ENCODE results near the gene FAM89B. TPM values are rescaled to one million over a fixed set of nuclear protein-coding genes. Genes with fewer than 3 reads are reported as not detected.

The FAM89B gene
- total RNA-seq, 2 experiments from 2014 or later = 23.3 to 27.3 TPM

DNA sequence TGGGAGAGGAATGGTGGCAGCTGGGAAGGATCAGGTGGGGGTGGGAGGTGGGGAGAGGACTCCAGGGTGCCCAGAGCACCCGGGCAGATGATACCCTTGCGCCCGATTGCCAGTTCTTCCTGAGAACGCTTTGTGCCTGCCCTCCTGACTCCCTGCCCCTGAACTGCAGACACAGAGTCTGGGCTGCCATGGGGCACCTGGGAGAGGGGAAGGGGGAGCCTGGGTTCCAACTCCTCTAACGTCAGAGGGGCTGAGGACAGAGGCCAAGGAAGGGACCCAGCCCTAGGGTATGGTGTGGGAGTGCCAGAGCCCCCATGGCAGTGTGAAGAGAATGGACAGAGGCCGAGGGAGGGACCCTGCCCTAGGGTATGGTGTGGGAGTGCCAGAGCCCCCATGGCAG lies 24.2 kb downstream of the FAM89B start:
- POLR2A ChIA-PET = interaction anchor here (1.1 kb wide), 1 partner anchor 56 kb away, joined by 3 read pairs; no protein-coding TSS in a partner anchor
- intact Hi-C loops (cut with DNase I, micrococcal nuclease) = no loop called here
- TF ChIP-seq, protein P1, sequence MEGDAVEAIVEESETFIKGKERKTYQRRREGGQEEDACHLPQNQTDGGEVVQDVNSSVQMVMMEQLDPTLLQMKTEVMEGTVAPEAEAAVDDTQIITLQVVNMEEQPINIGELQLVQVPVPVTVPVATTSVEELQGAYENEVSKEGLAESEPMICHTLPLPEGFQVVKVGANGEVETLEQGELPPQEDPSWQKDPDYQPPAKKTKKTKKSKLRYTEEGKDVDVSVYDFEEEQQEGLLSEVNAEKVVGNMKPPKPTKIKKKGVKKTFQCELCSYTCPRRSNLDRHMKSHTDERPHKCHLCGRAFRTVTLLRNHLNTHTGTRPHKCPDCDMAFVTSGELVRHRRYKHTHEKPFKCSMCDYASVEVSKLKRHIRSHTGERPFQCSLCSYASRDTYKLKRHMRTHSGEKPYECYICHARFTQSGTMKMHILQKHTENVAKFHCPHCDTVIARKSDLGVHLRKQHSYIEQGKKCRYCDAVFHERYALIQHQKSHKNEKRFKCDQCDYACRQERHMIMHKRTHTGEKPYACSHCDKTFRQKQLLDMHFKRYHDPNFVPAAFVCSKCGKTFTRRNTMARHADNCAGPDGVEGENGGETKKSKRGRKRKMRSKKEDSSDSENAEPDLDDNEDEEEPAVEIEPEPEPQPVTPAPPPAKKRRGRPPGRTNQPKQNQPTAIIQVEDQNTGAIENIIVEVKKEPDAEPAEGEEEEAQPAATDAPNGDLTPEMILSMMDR (IDR thresholded peaks at IDR 0.05) = no peak
- no peaks in the 10 kb centered on the region for H3K9me3 Mint-ChIP-seq
- no peak overlapping the region for H3K4me3 Mint-ChIP-seq
- Histone ChIP-seq H3K27me3 (ENCODE audit: control insufficient read depth in 1 of 2, insufficient read depth in 2 of 2, low read length in 2 of 2) (no peaks in the 10 kb centered on the region), H3K4me1 (ENCODE audit: insufficient read depth, low read length) (peaks cover 23% of the 10 kb centered on the region), H3K27ac (ENCODE audit: low read depth in 1 of 2, low read length in 2 of 2) (no peak overlapping the region), H3K9me3 (ENCODE audit: control insufficient read depth in 1 of 2, insufficient read depth in 1 of 2, low read length in 2 of 2) (no peaks in the 10 kb centered on the region), H3K4me3 (ENCODE audit: low read length) (no peak overlapping the region), H3K36me3 (ENCODE audit: insufficient read depth, low read length) (peaks cover 43% of the 10 kb centered on the region)
- CTCF ChIA-PET = no interaction called here
- H3K36me3 Mint-ChIP-seq (ENCODE audit: low read depth) = peaks cover 45% of the 10 kb centered on the region
- no peaks in the 10 kb centered on the region for H3K27me3 Mint-ChIP-seq
- DNase-seq = no peak
- ATAC-seq (ENCODE audit: poor library complexity) = no peak
- no peak overlapping the region for H3K27ac Mint-ChIP-seq
- H3K4me1 Mint-ChIP-seq (ENCODE audit: low read depth) = peaks cover 15% of the 10 kb centered on the region

DNA sequence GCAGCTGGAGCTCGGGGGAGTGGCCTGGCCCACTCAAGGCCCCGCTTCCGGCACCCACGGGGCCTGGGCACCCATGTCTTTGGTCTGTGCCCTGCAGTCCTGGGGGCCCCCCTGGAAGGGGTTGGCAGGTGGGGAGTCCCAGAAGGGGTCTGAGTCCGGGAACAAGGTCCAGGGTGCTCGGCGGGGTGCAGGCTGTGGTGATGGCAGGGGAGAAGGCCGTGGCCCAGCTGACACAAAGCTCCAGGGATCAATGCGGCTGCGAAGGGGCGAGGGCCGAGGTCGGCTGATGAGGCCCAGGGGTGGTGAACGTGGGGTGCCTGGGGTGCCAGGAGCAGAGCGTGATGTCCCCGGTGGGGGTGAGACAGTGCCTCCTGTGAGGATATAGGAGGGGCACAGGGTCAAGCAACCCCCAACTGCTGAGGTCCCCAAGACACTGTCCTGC lies 25.9 kb downstream of the FAM89B start:
- intact Hi-C loops (cut with DNase I, micrococcal nuclease) = no loop called here
- TF ChIP-seq, protein P1 (IDR thresholded peaks at IDR 0.05) = no peak
- Histone ChIP-seq H3K36me3 (ENCODE audit: insufficient read depth, low read length) (peaks cover 35% of the 10 kb centered on the region), H3K9me3 (ENCODE audit: control insufficient read depth in 1 of 2, insufficient read depth in 1 of 2, low read length in 2 of 2) (no peaks in the 10 kb centered on the region), H3K27me3 (ENCODE audit: control insufficient read depth in 1 of 2, insufficient read depth in 2 of 2, low read length in 2 of 2) (no peaks in the 10 kb centered on the region), H3K27ac (ENCODE audit: low read depth in 1 of 2, low read length in 2 of 2) (no peak overlapping the region), H3K4me1 (ENCODE audit: insufficient read depth, low read length) (peaks cover 23% of the 10 kb centered on the region), H3K4me3 (ENCODE audit: low read length) (no peak overlapping the region)
- ChIA-PET POLR2A (no interaction called here), CTCF (no interaction called here)
- no peak for ATAC-seq (ENCODE audit: poor library complexity)
- Mint-ChIP-seq H3K27ac (no peak overlapping the region), H3K36me3 (ENCODE audit: low read depth) (peaks cover 44% of the 10 kb centered on the region), H3K4me3 (no peak overlapping the region), H3K27me3 (no peaks in the 10 kb centered on the region), H3K4me1 (ENCODE audit: low read depth) (peaks cover 15% of the 10 kb centered on the region), H3K9me3 (no peaks in the 10 kb centered on the region)
- no peak for DNase-seq

DNA sequence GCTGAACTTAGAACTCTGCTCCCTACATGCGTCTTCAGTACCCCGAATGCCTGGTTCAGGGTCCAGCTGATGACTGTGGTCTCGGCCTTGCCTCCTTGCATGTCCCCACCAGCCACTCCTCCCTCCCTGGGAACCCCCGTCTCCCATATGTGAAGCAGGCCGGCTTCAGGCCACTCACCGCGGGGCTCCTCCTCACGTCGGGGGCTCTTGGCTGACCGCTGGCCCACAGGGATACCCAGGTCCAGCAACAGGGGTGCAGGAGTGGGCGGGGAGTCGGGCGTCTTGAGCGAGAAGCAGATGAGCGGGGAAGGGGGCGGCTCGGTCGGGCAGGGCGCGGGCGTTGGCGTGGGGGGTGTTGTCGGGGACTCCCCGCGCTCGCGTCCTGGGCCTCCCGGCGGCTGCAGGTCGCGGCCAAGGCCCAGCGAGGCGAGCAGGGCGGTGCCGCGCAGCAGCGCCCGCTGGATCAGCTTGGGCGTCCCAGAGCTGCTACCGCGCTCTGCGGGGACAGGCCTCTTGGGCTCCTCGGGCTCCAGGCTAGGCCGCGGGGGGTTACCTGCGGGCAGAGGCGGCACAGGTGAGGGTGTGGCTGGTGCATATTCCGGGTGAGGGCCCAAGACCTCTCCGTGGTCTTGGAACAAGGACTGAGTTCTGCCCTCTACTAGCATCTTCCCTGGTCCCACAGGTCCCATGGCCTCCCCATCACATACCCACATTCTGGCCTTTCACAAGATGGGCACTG lies 27.0 kb downstream of the FAM89B start:
- POLR2A ChIA-PET = no interaction called here
- peaks cover 16% of the 10 kb centered on the region for H3K4me1 ChIP-seq (ENCODE audit: insufficient read depth, low read length)
- H3K36me3 Mint-ChIP-seq (ENCODE audit: low read depth) = peaks cover 48% of the 10 kb centered on the region
- H3K27me3 Mint-ChIP-seq = no peaks in the 10 kb centered on the region
- CTCF ChIA-PET = no interaction called here
- DNase-seq (no peak), ATAC-seq (ENCODE audit: poor library complexity) (no peak)
- TF ChIP-seq, protein P1 (IDR thresholded peaks at IDR 0.05) = no peak
- no peak overlapping the region for H3K4me3 Mint-ChIP-seq
- no peaks in the 10 kb centered on the region for H3K27me3 ChIP-seq (ENCODE audit: control insufficient read depth in 1 of 2, insufficient read depth in 2 of 2, low read length in 2 of 2)
- peaks cover 43% of the 10 kb centered on the region for H3K36me3 ChIP-seq (ENCODE audit: insufficient read depth, low read length)
- intact Hi-C loops (cut with DNase I, micrococcal nuclease) = no loop called here
- no peaks in the 10 kb centered on the region for H3K9me3 ChIP-seq (ENCODE audit: control insufficient read depth in 1 of 2, insufficient read depth in 1 of 2, low read length in 2 of 2)
- no peak overlapping the region for H3K4me3 ChIP-seq (ENCODE audit: low read length)
- peaks cover 10% of the 10 kb centered on the region for H3K4me1 Mint-ChIP-seq (ENCODE audit: low read depth)
- H3K27ac Mint-ChIP-seq = no peak overlapping the region
- H3K9me3 Mint-ChIP-seq = no peaks in the 10 kb centered on the region
- no peak overlapping the region for H3K27ac ChIP-seq (ENCODE audit: low read depth in 1 of 2, low read length in 2 of 2)

Measured in CD4-positive, alpha-beta T cell (primary cell).